ENCODE measurements around the gene ASTN2. TPM values are rescaled to one million over a fixed set of nuclear protein-coding genes. Genes with fewer than 3 reads are reported as not detected.
"Not testable (repeated sequence)": the region's sequence is repeated elsewhere in the genome, so short reads cannot be mapped to it uniquely, and the experiment has no call there.

ASTN2 gene
- total RNA-seq, 2 donors from 2014 or later: 2.2 to 5.1 TPM

DNA sequence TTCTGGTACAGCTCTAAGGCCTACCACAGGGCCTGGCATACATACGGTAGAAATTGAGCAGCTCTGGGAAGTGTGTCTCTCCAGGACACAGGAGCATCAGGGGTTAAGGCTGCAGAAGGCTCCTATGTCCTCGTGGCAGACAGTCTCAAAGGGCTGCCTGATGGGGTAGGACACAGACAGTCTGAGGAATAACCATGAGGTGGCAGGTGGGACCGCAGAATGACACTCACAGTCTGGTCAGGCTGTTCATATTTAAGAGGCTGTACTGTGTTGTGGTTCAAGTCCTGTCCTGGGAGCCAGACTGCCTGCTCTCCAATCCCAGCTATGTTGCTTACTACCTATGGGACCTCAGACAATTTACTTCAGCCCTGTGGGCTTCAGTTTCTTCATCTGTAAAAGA, 510.7 kb downstream of the ASTN2 start:
- no peak overlapping the region for H3K27ac Mint-ChIP-seq
- no peak for DNase-seq (ENCODE audit: low spot score)
- H3K27me3 Mint-ChIP-seq: no peaks in the 10 kb centered on the region
- peaks cover 10% of the 10 kb centered on the region for H3K36me3 Mint-ChIP-seq
- no peak for ATAC-seq
- H3K4me1 Mint-ChIP-seq (ENCODE audit: low read depth in 2 of 2): no peaks in the 10 kb centered on the region
- H3K9me3 Mint-ChIP-seq: peaks cover 20% of the 10 kb centered on the region
- no peak overlapping the region for H3K4me3 Mint-ChIP-seq

DNA sequence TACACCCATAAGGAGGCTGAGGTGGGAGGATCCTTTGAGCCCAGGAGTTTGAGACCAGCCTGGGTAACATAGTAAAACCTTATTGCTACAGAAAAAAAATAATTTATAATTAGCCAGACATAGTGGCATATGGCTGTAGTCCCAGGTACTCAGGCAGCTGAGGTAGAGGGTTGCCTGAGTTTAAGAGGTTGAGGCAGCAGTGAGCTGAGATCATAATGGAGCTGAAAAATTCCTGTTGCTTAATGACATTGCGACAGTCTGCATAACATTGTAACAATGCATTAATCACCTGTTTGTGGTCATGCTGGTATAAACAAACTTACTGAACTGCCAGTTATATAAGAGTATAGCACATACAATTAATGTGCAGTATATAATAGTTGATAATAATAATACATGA, 513.6 kb downstream of the ASTN2 start:
- no peak for DNase-seq (ENCODE audit: low spot score)
- H3K27me3 Mint-ChIP-seq: no peaks in the 10 kb centered on the region
- no peak overlapping the region for H3K4me3 Mint-ChIP-seq
- no peaks in the 10 kb centered on the region for H3K4me1 Mint-ChIP-seq (ENCODE audit: low read depth in 2 of 2)
- no peak for ATAC-seq
- peaks cover 19% of the 10 kb centered on the region for H3K9me3 Mint-ChIP-seq
- no peak overlapping the region for H3K27ac Mint-ChIP-seq
- H3K36me3 Mint-ChIP-seq: peaks cover 10% of the 10 kb centered on the region

DNA sequence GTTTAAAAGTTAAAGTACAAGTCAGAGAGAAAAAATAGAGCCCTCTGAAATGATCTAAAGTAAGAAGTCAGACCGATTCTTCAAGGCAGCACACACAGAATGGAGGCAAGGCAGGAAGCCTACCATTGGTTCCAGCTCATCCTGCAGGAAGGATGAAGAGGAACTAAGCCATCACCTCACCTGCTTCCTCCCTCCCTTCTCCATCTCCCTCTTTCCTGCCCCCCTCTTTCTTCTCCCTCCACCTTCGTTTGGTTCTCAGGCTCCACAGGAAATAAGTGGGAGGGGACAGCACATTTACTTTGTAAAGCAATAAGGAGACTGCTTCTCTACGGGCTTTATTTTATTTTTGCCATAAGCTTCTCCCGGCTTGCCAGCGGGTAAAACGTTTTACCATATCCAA, 514.3 kb downstream of the ASTN2 start:
- peaks cover 10% of the 10 kb centered on the region for H3K36me3 Mint-ChIP-seq
- ATAC-seq (no peak), DNase-seq (ENCODE audit: low spot score) (no peak)
- H3K9me3 Mint-ChIP-seq: peaks cover 20% of the 10 kb centered on the region
- no peaks in the 10 kb centered on the region for H3K27me3 Mint-ChIP-seq
- no peaks in the 10 kb centered on the region for H3K4me1 Mint-ChIP-seq (ENCODE audit: low read depth in 2 of 2)
- no peak overlapping the region for H3K4me3 Mint-ChIP-seq
- no peak overlapping the region for H3K27ac Mint-ChIP-seq

- Mint-ChIP-seq H3K36me3 (peaks cover 10% of the 10 kb centered on the region), H3K4me3 (no peak overlapping the region), H3K27me3 (no peaks in the 10 kb centered on the region), H3K4me1 (ENCODE audit: low read depth in 2 of 2) (no peaks in the 10 kb centered on the region), H3K9me3 (peaks cover 22% of the 10 kb centered on the region), H3K27ac (no peak overlapping the region)
- no peak for ATAC-seq
- no peak for DNase-seq (ENCODE audit: low spot score)
Measured at GRCh38 chr9:116900007-116900367, 514.9 kb downstream of the ASTN2 start.

GRCh38 chr9:116899337-116900006, 515.4 kb downstream of the ASTN2 start:
- Mint-ChIP-seq H3K9me3 (peaks cover 22% of the 10 kb centered on the region), H3K4me3 (no peak overlapping the region), H3K27me3 (no peaks in the 10 kb centered on the region), H3K4me1 (ENCODE audit: low read depth in 2 of 2) (no peaks in the 10 kb centered on the region), H3K36me3 (peaks cover 10% of the 10 kb centered on the region), H3K27ac (no peak overlapping the region)
- DNase-seq (ENCODE audit: low spot score) (no peak), ATAC-seq (no peak)

GRCh38 chr9:116898131-116898530, 516.7 kb downstream of the ASTN2 start:
- peaks cover 20% of the 10 kb centered on the region for H3K9me3 Mint-ChIP-seq
- not testable (repeated sequence) for H3K4me1 Mint-ChIP-seq (ENCODE audit: low read depth in 2 of 2); ATAC-seq; H3K4me3 Mint-ChIP-seq; DNase-seq (ENCODE audit: low spot score); H3K27ac Mint-ChIP-seq; H3K27me3 Mint-ChIP-seq
- peaks cover 10% of the 10 kb centered on the region for H3K36me3 Mint-ChIP-seq

DNA sequence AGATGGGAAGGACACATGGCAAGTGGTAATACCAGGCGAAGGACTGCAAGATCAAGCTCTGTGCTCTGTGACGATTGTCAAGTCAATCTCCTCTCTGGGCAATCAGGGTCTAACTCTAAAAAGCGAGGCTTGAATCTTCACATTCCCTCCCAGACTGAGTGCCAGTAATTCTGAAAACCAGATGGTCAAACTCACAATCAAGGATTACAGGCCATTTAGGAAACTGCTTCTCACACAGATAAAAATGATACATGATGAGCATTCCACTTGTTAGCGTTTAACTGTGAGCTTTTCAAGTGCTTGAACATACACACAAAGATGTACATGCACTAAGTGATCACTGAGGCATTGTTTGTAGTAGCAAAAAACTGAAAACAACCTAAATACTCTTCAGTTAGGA, 517.7 kb downstream of the ASTN2 start:
- Mint-ChIP-seq H3K27me3 (no peaks in the 10 kb centered on the region), H3K9me3 (peaks cover 16% of the 10 kb centered on the region), H3K36me3 (peaks cover 10% of the 10 kb centered on the region), H3K4me3 (no peak overlapping the region), H3K4me1 (ENCODE audit: low read depth in 2 of 2) (no peaks in the 10 kb centered on the region), H3K27ac (no peak overlapping the region)
- DNase-seq (ENCODE audit: low spot score) (no peak), ATAC-seq (no peak)

GRCh38 chr9:116895961-116896360, 518.9 kb downstream of the ASTN2 start:
- Mint-ChIP-seq H3K36me3 (peaks cover 10% of the 10 kb centered on the region), H3K27ac (no peak overlapping the region), H3K9me3 (peaks cover 16% of the 10 kb centered on the region), H3K27me3 (no peaks in the 10 kb centered on the region), H3K4me3 (no peak overlapping the region), H3K4me1 (ENCODE audit: low read depth in 2 of 2) (no peaks in the 10 kb centered on the region)
- ATAC-seq (no peak), DNase-seq (ENCODE audit: low spot score) (no peak)

- DNase-seq (ENCODE audit: low spot score) (no peak), ATAC-seq (no peak)
- no peak overlapping the region for H3K4me3 Mint-ChIP-seq
- no peaks in the 10 kb centered on the region for H3K27me3 Mint-ChIP-seq
- peaks cover 6% of the 10 kb centered on the region for H3K9me3 Mint-ChIP-seq
- H3K27ac Mint-ChIP-seq: no peak overlapping the region
- no peaks in the 10 kb centered on the region for H3K4me1 Mint-ChIP-seq (ENCODE audit: low read depth in 2 of 2)
- no peaks in the 10 kb centered on the region for H3K36me3 Mint-ChIP-seq
Measured at GRCh38 chr9:116891424-116891823, 523.4 kb downstream of the ASTN2 start.

DNA sequence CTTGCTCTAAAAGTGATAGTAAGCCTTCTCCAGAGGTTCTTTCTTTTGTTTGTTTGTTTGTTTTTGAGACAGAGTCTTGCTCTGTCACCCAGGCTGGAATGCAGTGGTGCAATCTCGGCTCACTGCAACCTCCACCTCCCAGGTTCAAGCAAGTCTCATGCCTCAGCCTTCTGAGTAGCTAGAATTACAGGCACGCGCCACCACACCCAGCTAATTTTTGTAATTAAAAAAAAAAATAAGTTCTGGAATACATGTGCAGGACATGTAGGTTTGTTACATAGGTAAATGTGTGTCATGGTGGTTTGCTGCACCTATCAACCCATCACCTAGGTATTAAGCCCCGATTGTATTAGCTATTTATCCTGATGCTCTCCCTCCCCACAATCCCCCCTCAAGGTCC, 526.4 kb downstream of the ASTN2 start:
- H3K4me3 Mint-ChIP-seq; H3K4me1 Mint-ChIP-seq (ENCODE audit: low read depth in 2 of 2); DNase-seq (ENCODE audit: low spot score); H3K9me3 Mint-ChIP-seq; H3K27ac Mint-ChIP-seq; ATAC-seq; H3K27me3 Mint-ChIP-seq; H3K36me3 Mint-ChIP-seq: not testable (repeated sequence)

GRCh38 chr9:116888066-116888465, 526.8 kb downstream of the ASTN2 start:
- H3K9me3 Mint-ChIP-seq: peaks cover 4% of the 10 kb centered on the region
- no peak overlapping the region for H3K4me3 Mint-ChIP-seq
- H3K4me1 Mint-ChIP-seq (ENCODE audit: low read depth in 2 of 2): no peaks in the 10 kb centered on the region
- no peak overlapping the region for H3K27ac Mint-ChIP-seq
- no peak for DNase-seq (ENCODE audit: low spot score)
- no peak for ATAC-seq
- no peaks in the 10 kb centered on the region for H3K27me3 Mint-ChIP-seq
- H3K36me3 Mint-ChIP-seq: no peaks in the 10 kb centered on the region

DNA sequence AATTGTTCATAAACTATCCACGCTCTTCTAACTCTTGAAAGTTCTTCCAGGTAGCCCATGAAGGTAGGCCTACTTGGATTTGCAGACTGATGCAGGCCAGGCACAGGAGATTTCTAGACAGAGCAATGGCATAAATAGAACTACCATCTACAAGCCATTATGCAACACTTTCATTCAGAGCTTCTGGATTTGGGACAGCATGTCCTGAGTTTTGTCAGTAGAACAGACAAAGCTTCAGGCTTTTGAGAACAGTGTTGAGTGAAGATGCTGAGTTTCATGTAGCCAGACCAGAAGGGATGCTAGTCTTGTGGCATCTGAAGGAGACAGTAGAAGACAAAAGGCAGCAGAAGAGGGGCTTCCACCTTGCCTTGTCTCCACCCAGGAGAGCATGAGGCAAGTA, 531.2 kb downstream of the ASTN2 start:
- no peak for DNase-seq (ENCODE audit: low spot score)
- Mint-ChIP-seq H3K27ac (no peak overlapping the region), H3K36me3 (no peaks in the 10 kb centered on the region), H3K4me1 (ENCODE audit: low read depth in 2 of 2) (no peaks in the 10 kb centered on the region), H3K27me3 (no peaks in the 10 kb centered on the region), H3K9me3 (peaks cover 7% of the 10 kb centered on the region), H3K4me3 (no peak overlapping the region)
- ATAC-seq: no peak

DNA sequence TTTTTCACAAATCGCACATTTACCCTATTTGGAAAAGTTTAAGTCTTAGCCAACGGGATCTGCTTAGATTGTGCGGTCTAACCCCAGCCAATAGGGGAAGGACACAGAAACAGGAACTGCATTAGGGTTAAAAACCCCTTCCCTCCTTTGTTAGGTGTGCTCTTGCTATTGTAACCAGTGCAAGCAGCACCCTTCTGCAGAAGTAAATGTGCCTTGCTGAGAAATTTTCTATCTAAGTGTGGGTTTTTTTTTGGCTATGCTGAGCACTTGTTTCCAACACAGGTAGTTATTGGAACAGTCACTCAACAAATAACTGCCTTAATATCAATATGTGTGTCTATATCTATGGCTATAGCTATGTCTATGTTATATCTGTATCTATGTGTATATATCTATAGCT, 537.8 kb downstream of the ASTN2 start:
- no peaks in the 10 kb centered on the region for H3K4me1 Mint-ChIP-seq (ENCODE audit: low read depth in 2 of 2)
- H3K27ac Mint-ChIP-seq: no peak overlapping the region
- H3K9me3 Mint-ChIP-seq: peaks cover 20% of the 10 kb centered on the region
- ATAC-seq: no peak
- H3K4me3 Mint-ChIP-seq: no peak overlapping the region
- H3K36me3 Mint-ChIP-seq: peaks cover 5% of the 10 kb centered on the region
- H3K27me3 Mint-ChIP-seq: no peaks in the 10 kb centered on the region
- no peak for DNase-seq (ENCODE audit: low spot score)

DNA sequence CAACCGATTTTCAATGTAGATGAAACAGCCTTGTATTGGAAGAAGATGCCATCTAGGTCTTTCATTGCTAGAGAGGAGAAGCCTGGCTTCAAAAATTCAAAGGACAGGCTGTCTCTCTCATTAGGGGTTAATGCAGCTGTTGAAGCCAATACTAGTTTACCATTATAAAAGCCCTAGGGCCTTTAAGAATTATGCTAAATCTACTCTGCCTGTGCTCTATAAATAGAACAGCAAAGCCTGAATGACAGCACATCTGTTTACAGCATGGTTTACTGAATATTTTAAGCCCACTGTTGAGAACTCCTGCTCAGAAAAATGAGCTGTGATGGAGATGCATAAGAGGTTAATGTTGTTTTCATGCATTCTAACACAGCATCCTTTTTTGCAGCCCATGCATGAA, 539.3 kb downstream of the ASTN2 start:
- no peaks in the 10 kb centered on the region for H3K4me1 Mint-ChIP-seq (ENCODE audit: low read depth in 2 of 2)
- no peak overlapping the region for H3K27ac Mint-ChIP-seq
- peaks cover 16% of the 10 kb centered on the region for H3K9me3 Mint-ChIP-seq
- DNase-seq (ENCODE audit: low spot score) (no peak), ATAC-seq (no peak)
- H3K27me3 Mint-ChIP-seq: no peaks in the 10 kb centered on the region
- no peak overlapping the region for H3K4me3 Mint-ChIP-seq
- peaks cover 5% of the 10 kb centered on the region for H3K36me3 Mint-ChIP-seq
